Fibroblast of villous mesenchyme (primary cell): ENCODE results near the gene SLC43A3. TPM values are rescaled to one million over a fixed set of nuclear protein-coding genes. Genes with fewer than 3 reads are reported as not detected.
A peak's percentile ranks its signal among the peaks of the same experiment; 100 is the strongest.
"Not testable (repeated sequence)": the region's sequence is repeated elsewhere in the genome, so short reads cannot be mapped to it uniquely, and the experiment has no call there.

Source experiments
- DNase-seq: peaks from one replicate; pipeline ENCODE4 v3.0.0-alpha.2; 2010; ENCODE audit warnings: low read depth
- H3K4me3 ChIP-seq: 2 replicates; pipeline ENCODE4 v1.5.1; 2011; ENCODE audit warnings: low read depth, mild to moderate bottlenecking, low read length
- total RNA-seq: library from RNA; depleted of rRNA; stranded (reverse); fragments of >200 nt; gene quantifications from 2 replicates; pipeline ENCODE4 v1.2.3, GENCODE V29; 2012
- TF ChIP-seq, protein P1 (sequence below): IDR thresholded peaks from 2 replicates; pipeline ENCODE4 v1.5.1; 2012; ENCODE audit warnings: low read depth, mild to moderate bottlenecking, low read length; ENCODE audit not compliant: insufficient read depth

SLC43A3 gene
- total RNA-seq, 1 donor = 26.3 TPM

DNA sequence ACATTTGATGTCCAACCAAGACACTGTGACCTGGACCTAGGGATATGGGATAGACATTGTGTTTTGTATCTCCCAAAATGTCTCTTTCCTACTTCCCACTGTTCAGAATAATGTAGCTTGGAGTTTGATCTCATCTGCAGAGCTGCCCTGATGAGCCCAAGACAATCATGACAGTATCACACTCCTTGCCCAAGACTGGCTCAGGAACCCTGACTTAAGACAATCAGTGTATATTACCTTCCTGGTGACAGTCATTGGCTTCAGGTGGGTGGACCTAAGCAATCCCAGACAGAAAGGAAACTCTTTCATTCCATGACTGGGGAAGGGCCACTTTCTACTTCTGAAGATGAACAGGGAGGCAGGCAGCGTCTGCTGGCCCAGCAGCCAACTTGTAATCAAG is 19.1 kb upstream of the SLC43A3 start:
- H3K4me3 ChIP-seq = no peak overlapping the region
- TF ChIP-seq, protein P1, sequence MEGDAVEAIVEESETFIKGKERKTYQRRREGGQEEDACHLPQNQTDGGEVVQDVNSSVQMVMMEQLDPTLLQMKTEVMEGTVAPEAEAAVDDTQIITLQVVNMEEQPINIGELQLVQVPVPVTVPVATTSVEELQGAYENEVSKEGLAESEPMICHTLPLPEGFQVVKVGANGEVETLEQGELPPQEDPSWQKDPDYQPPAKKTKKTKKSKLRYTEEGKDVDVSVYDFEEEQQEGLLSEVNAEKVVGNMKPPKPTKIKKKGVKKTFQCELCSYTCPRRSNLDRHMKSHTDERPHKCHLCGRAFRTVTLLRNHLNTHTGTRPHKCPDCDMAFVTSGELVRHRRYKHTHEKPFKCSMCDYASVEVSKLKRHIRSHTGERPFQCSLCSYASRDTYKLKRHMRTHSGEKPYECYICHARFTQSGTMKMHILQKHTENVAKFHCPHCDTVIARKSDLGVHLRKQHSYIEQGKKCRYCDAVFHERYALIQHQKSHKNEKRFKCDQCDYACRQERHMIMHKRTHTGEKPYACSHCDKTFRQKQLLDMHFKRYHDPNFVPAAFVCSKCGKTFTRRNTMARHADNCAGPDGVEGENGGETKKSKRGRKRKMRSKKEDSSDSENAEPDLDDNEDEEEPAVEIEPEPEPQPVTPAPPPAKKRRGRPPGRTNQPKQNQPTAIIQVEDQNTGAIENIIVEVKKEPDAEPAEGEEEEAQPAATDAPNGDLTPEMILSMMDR = no peak

DNA sequence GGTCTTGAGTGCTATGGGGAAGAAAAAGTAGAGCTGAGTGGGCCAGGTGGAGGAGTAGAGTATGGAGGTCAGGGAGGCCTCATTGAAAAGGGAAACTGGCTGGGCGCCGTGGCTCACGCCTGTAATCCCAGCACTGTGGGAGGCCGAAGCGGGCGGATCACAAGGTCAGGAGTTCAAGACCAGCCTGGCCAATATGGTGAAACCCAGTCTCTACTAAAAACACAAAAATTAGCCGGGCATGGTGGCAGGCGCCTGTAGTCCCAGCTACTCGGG is 18.1 kb upstream of the SLC43A3 start:
- not testable (repeated sequence) for DNase-seq, H3K4me3 ChIP-seq

More for the DNA sequence above, 19.1 kb upstream of the SLC43A3 start:
- no peak for DNase-seq

DNA sequence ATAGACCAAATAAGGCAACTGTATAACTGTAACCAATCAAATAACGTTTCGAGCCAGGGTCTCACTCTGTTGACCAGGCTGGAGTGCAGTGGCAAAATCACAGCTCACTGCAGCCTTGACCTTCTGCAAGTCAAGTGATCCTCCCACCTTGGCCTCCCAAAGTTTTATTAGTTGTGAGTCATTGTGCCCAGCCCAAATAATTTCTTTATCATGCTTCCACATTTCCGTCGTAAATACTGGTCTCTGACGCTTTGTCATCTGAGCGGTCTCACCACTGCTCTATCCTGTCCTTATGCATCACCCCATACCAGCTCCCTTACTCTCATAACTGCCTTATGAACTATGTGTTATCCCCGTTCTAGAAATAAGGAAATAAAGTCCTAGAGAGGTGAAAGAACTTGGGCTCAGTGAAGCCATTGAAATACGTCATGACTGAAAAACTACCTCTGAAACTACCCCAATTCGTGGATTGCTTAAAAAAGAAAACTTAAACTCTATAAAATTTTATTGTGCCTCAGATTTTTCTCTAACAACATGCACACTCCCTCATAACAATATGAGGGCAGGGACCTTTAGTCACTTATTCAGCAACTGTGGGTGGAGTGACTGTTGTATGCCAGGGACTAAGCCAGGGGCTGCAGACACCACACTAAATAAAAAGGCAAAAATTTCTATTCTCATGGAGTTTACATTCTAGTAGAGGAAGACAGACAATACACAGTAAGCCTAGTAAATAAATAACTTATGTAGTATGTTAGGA is 17.6 kb upstream of the SLC43A3 start:
- peak; percentile 63 for DNase-seq
- H3K4me3 ChIP-seq = no peak overlapping the region
- TF ChIP-seq, protein P1 = no peak

DNA sequence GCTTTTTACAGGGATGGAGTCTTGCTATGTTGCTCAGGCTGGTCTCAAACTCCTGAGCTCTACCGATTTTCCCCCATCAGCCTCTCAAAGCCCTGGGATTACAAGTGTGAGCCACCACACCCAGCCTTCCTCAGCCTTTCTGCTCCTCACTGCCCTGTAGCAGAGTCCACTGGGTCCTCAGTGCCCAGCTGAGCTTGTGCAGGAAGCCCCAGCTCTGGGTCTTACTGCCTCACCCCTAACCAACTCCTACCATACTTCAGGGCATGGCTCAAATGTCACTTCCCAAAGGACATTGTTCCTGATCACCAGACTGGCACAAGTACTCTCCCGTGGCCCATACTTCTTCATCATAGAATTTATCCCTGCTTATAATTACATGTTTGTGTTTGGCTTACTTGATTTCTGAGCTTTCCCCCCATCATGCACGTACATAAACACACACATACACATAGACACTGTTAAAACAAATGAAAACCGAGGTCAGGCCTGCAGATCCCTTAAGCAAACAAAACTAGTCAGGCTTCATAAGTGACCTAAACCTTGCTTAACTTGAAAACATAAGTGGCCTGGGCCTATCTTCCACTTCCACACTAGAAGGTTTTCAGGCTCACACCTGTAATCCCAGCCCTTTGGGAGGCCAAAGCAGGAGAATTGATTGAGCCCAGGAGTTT is 14.0 kb upstream of the SLC43A3 start:
- TF ChIP-seq, protein P1 = no peak
- DNase-seq = no peak
- H3K4me3 ChIP-seq = no peak overlapping the region

DNA sequence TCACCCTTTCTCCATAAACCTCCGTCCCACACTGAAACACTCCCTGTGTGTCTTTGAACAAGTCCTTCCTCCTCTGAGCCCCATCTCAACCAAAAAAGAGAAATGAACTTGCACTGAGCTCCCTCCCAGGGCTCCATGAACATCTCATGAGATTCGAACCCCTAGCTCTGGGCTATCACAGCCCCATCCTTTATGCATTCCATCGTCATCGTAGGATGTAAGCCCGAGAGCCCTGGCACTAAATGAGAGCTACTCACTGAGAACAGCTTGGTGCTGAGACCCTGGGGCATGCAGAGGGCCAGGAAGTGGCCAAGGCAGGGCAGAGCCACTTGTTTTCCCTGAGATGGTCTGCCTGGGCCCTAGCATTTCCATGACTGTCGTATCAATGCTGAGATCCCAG is 12.9 kb upstream of the SLC43A3 start:
- DNase-seq = no peak
- no peak overlapping the region for H3K4me3 ChIP-seq
- TF ChIP-seq, protein P1 = no peak

DNA sequence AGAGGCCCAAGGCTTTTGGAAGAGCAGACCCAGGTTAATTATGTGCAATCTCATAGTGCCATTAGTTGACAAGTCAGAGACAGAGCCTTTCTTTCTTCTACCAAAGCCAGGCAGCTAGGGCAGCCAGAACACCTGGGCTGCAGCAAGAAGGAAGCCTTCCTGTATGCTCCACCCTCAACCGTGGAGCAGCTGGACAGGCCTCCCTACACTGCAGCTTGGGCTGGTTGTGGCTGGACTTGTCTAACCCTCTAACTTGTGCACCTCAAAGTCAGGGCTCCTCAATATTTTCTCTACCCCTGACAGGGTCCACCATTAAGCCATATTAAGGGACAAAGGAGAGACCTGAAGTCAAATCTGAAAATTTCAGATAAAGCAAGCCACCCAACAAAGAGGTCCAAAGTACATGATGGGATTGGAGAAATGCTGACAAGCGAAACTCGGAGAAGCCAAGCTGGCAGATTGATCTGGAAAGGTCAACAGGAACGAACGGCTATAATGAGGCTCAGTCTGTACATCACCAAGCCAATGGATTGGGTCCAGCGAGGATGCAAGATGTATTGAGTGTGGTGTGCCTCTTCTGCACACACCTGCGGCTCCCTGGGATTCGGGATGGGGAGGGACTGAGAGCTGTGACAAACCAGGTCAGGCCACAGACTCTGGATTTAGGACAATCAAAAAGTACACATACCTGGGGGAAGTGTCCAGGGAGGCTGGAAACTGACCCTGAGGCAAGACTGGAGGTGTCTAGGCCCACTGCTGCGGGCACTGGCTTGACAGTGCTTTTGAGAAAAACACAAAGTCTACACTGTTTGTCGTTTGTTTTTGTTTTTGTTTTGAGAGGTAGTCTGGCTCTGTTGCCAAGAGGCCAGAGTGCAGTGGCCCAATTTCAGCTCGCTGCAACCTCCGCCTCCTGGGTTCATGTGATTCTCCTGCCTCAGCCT is 11.7 kb upstream of the SLC43A3 start:
- no peak for DNase-seq

More for the DNA sequence above, 11.7 kb upstream of the SLC43A3 start:
- TF ChIP-seq, protein P1 = no peak
- no peak overlapping the region for H3K4me3 ChIP-seq
